ENCODE results near the gene TMPRSS4.

Gene TMPRSS4

GRCh38 chr11:118079491-118079890 is 2.6 kb downstream of the TMPRSS4 start:
- DNase-seq (ENCODE audit: low read depth, low spot score): no peak

GRCh38 chr11:118080296-118080695 is 3.4 kb downstream of the TMPRSS4 start:
- DNase-seq (ENCODE audit: low read depth, low spot score): no peak

GRCh38 chr11:118081241-118081958 is 4.5 kb downstream of the TMPRSS4 start:
- no peak for DNase-seq (ENCODE audit: low read depth, low spot score)

GRCh38 chr11:118082880-118083552 is 6.1 kb downstream of the TMPRSS4 start:
- no peak for DNase-seq (ENCODE audit: low read depth, low spot score)

GRCh38 chr11:118084247-118084646 is 7.4 kb downstream of the TMPRSS4 start:
- DNase-seq (ENCODE audit: low read depth, low spot score): no peak

GRCh38 chr11:118084656-118085055 is 7.8 kb downstream of the TMPRSS4 start:
- no peak for DNase-seq (ENCODE audit: low read depth, low spot score)

GRCh38 chr11:118086913-118087768 is 10.3 kb downstream of the TMPRSS4 start, which contains the start of gene SMIM35:
SMIM35 (minus strand) TSS chr11:118086963; CDS start chr11:118086757, 206 bp downstream.
- no peak for DNase-seq (ENCODE audit: low read depth, low spot score)

- DNase-seq (ENCODE audit: low read depth, low spot score): no peak
Measured at GRCh38 chr11:118087931-118088330, 11.1 kb downstream of the TMPRSS4 start.

GRCh38 chr11:118088531-118088930 is 11.7 kb downstream of the TMPRSS4 start:
- no peak for DNase-seq (ENCODE audit: low read depth, low spot score)

GRCh38 chr11:118090545-118091162 is 13.8 kb downstream of the TMPRSS4 start:
- DNase-seq (ENCODE audit: low read depth, low spot score): no peak

- DNase-seq (ENCODE audit: low read depth, low spot score): no peak
Measured at GRCh38 chr11:118091690-118092089, 14.8 kb downstream of the TMPRSS4 start.

- DNase-seq (ENCODE audit: low read depth, low spot score): no peak
Measured at GRCh38 chr11:118092907-118093571, 16.2 kb downstream of the TMPRSS4 start.

GRCh38 chr11:118095493-118095892 is 18.6 kb downstream of the TMPRSS4 start:
- DNase-seq (ENCODE audit: low read depth, low spot score): no peak

GRCh38 chr11:118095967-118096367 is 19.1 kb downstream of the TMPRSS4 start:
- no peak for DNase-seq (ENCODE audit: low read depth, low spot score)

GRCh38 chr11:118098996-118099837 is 22.3 kb downstream of the TMPRSS4 start:
- DNase-seq (ENCODE audit: low read depth, low spot score): no peak

- no peak for DNase-seq (ENCODE audit: low read depth, low spot score)
Measured at GRCh38 chr11:118099838-118100556, 23.1 kb downstream of the TMPRSS4 start.

GRCh38 chr11:118100691-118101232 is 23.9 kb downstream of the TMPRSS4 start:
- no peak for DNase-seq (ENCODE audit: low read depth, low spot score)

- DNase-seq (ENCODE audit: low read depth, low spot score): no peak
Measured at GRCh38 chr11:118102721-118103261, 25.9 kb downstream of the TMPRSS4 start.

- DNase-seq (ENCODE audit: low read depth, low spot score): no peak
Measured at GRCh38 chr11:118104491-118104890, 27.6 kb downstream of the TMPRSS4 start.

Measured in astrocyte of the hippocampus (primary cell).